GM19463 (cell line): ENCODE results near the gene SLC35C1.
"Not testable (repeated sequence)": the region's sequence is repeated elsewhere in the genome, so short reads cannot be mapped to it uniquely, and the experiment has no call there.

Experiments used
- ATAC-seq: cut with Tn5 transposase; IDR thresholded peaks from one replicate; pipeline ENCODE4 v1.9.1; 2021; ENCODE audit warnings: mild to moderate bottlenecking, moderate library complexity; ENCODE audit not compliant: unreplicated experiment

Gene SLC35C1

DNA sequence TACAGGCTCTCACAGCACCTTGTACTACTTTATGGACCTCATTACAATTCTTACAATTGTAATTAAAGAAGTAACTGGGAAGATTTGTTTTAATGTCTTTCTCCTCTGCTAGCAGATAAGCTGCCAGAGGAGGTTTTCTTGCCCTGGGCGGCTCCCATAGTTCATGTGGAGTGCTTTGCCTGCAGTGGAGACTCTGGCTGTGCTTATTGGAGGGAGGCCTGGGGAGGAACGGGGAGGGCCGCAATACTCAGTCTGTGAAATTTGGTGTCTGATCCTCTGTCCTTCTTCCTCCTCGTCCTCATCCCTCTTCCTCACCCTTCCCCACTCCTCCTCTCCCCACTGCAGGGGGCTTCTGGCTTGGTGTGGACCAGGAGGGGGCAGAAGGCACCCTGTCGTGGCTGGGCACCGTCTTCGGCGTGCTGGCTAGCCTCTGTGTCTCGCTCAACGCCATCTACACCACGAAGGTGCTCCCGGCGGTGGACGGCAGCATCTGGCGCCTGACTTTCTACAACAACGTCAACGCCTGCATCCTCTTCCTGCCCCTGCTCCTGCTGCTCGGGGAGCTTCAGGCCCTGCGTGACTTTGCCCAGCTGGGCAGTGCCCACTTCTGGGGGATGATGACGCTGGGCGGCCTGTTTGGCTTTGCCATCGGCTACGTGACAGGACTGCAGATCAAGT is 5.6 kb downstream of the SLC35C1 start:
- no peak for ATAC-seq

DNA sequence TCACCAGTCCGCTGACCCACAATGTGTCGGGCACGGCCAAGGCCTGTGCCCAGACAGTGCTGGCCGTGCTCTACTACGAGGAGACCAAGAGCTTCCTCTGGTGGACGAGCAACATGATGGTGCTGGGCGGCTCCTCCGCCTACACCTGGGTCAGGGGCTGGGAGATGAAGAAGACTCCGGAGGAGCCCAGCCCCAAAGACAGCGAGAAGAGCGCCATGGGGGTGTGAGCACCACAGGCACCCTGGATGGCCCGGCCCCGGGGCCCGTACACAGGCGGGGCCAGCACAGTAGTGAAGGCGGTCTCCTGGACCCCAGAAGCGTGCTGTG is 6.1 kb downstream of the SLC35C1 start:
- ATAC-seq: no peak

DNA sequence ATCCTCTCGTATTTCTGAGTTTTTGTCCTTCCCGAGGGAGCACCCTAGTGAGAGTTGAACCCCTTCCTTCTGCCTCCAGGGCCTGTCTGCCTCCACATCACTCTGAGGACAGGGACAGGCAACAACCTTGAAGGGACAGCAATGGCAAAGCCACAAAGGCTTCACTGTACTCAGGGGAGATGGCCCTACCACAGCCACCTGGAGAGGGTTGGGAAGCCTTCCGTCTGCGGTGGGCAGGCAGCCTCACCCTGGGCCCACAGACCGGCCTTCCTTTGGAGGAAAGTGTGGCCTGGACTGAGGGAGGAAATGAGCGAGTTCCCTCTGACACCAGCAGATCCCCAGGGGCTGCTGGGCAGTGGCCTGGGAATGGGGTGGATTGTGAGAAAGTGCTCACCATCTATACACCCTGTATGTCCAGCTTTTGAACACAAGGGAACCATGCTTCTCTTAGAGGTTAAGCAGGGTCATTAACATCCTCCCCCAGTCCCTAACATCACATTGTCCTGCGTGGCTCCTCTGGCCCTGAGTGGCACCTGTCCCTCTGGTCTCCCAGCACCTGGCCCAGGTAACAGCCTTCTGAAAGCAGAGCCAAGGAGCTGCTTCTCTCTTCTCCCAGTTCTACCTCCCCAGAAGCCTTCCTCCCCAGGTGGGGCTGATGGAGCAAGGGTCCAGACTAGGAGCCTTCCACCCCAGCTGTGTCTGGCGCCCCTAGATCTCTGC is 6.8 kb downstream of the SLC35C1 start:
- no peak for ATAC-seq

DNA sequence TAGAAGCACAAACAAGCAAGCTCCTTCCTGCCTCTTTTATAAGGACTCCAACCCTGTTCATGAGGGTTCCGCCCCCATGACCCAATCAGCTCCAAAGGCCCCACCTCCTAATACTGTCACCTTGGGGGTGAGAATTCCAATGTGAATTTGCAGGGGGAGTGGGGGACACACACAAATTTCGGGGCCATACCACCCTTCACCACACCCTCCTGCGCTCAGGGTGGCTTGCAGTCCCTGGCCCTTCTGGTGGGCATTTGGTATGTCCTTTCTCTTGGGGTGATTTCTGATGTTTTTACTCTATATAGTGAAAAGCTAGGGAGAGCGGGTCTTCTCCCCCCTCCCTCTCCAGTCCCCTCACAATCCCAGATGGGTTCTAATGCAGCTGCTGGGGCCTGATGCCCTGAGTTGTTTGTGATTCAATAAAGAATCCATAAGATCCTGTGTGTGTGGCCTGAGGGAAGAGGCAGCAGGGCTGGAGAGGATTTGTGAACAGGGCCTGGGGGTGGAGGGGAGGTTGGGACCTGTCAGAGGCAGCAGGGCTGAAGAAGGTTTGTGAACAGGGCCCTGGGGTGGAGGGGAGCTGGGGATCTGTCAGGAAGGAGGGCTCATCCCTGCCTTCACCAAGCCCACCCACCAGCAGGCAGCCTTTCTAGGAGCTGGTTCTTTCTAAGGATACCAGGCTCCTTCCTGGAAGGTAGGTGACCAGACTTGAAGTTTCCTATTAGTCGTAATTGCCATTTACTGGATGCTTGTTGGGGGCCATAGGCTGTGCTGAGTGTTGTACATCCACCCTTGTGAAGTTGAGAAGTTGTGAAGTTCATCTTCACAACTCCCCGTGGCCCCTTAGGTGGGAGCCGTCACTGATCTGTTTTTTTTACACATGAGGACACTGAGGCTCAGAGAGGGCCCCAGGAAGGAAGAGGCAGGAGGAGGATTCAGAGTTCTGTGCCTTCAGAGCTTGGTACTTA is 7.9 kb downstream of the SLC35C1 start:
- no peak for ATAC-seq

DNA sequence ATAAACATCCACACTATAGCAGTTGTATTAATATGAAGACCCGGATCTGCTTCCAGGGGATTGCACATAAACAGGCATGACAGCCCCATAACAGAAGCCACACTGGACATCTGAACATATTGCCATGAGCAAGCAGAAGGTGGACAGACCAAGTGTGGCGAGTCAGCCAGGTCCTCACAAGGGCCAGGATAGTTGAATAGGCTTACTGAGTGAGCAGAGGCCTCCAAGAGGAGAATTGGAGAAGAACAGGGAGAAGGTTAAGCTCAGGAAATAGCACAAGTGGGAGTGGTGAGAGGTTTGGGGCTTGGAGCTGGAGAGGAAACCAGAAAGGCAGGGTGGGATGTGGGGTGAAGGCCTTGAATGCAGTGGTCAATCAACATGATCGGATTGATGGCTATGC is 10.8 kb downstream of the SLC35C1 start:
- no peak for ATAC-seq

DNA sequence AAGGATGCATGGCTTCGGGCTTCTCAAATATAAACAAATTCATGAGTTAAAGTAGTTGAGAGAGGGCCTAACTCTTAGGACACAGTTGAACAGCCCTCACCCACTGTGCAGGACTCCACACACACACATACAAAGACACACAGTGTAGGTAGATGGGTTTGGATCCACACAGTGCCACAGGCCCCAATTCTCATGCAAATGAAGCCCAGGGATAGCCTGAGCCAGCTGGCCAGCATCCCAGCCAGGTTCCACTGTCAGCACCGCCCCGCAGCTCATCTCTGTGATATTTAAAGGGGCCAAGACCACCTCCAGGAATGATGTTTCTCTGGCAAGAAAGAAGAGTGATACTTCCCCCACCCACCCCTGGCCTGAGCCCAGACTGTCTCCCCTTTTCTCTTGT is 11.7 kb downstream of the SLC35C1 start:
- no peak for ATAC-seq

DNA sequence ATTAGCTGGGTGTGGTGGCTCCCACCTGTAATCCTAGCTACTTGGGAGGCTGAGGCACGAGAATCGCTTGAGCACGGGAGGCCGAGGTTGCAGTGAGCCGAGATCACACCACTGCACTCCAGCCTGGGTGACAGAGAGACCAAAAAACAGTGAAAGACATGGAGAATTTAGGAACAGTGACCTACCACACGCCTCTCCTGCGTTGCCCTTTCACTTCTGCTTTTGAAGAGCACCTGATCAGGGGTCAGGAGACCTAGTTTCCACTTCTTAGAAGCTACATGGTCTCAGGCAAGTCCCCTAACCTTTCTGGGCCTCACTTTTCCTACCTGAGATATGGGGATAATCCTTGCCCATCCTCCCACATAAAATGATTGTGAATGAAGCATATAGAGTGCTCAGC is 12.2 kb downstream of the SLC35C1 start:
- peak; percentile 90 for ATAC-seq

DNA sequence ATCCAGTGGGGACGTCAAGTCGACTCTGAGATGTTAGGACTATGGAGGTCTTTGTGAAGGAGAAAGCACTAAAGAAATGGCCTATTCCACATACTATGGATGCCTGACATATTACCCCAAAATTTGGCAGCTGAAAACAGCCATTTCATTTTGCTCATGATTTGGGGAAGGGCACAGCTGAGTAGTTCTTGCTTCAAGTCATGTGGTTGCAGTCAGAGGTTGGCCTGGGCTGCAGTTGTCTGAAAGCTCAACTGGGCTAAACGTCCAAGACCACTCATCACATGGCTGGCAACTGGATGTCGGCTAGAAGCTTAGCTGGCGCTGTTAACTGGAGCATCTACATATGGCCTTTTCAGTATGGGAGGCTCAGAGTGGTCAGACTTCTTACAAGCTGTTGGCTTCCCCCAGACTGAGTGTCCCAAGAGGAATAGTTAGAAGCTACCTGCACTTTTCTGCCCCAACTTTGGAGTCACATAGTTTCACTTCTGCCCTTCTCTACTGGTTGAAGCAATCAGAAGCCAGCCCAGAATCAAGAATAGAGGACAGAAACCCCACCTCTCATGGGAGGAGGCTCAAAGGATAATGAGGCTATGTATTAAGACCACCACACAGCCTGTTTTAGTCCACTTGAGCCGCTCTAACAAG is 14.1 kb downstream of the SLC35C1 start:
- no peak for ATAC-seq

DNA sequence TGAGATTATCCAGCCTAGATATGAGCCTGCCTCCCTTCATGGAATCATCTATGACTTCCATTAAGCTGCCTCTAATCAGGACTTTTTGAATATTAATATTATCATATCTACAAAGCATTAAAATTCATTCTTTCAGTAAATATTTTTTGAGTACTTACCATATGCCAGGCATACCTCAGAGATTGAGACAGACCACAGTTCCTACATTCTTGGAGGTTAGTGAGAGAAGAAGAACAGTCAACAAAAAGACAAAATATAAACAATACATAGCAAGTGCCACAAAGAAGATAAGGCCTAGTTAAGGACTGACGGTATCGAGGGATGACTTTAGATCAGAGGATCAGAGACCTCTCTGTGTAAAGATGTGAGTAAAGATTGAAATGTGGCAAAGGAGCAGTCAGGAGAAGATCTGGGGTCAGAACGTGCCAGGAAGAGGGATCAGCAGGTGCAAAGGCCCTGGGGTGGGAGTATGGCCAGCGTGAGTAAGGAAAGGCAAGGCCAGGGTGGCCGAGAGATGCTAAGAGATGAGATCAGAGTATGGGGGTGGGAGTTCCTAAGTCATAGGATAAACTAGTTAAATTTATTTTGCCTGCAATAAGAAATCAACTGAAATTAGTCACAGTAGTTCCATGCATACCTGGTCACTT is 15.4 kb downstream of the SLC35C1 start:
- no peak for ATAC-seq

DNA sequence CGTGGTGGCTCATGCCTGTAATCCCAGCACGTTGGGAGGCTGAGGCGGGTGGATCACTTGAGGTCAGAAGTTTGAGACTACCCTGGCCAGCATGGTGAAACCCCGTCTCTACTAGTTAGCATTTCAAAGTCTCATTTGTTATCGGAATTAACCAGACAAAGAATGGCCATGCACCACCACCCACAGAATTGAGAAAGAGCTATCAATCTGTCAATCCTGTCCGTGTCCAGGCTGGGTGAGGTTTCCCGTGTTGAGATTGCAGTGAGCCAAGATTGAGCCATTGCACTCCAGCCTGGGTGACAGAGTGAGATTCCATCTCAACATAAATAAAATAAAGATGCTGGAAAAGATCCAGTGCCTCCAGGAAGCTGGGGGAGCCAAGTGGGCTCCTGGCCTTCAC is 21.5 kb downstream of the SLC35C1 start:
- ATAC-seq: not testable (repeated sequence)

DNA sequence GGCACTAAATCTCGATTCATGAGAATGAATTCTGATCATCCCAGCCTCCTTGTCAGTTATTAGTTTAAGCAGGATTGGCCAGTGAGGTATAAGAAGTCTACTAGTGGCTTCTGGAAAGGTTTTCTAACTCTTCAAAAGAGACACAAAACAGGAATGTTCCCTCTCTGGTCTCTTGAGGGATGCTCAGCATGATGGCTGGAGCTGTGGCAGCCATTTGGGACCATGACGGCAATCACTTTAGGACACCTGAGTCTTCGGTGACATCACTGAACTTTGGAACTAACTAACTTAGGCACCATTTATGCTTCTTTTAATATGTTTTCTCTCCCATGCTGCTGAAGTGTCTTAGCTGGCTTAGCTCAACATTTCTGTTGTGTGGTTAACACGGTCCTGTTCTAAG is 22.2 kb downstream of the SLC35C1 start:
- ATAC-seq: no peak

DNA sequence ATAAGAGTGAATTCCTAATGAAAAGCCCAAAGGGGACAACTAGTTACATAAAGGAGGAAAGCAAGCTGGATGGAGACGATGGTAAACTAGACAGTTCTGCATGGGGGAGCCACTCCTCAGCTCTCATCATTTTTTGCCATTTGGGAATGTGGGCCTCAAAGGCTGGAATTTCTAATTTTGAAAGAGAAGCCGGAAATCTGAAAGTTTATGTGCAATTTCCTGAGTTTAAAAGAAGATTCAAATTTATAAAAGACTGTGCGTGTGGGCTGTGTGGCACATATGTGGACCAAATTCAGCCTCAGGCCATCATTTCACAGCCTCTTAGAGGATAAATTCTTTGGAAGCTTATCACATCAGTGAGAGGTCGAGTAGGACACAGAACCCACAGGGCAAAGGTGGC is 24.0 kb downstream of the SLC35C1 start:
- ATAC-seq: no peak

DNA sequence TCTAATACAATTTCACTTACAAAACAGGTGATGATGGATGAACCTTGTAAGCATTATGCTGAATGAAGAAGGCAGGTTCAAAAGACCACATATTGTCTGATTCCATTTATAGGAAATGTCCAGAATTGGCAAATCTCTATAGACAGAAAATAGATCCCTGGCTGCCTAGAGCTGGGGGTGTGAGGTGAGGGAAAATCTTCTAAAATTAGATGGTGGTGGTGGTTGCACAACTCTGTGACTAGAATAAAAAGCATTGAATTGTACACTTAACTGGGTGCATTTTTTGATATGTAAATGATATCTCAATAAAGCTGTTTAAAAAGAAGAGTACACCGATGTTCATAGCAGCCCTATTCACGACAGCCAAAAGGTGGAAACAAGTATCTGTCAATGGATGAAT is 25.6 kb downstream of the SLC35C1 start:
- no peak for ATAC-seq

DNA sequence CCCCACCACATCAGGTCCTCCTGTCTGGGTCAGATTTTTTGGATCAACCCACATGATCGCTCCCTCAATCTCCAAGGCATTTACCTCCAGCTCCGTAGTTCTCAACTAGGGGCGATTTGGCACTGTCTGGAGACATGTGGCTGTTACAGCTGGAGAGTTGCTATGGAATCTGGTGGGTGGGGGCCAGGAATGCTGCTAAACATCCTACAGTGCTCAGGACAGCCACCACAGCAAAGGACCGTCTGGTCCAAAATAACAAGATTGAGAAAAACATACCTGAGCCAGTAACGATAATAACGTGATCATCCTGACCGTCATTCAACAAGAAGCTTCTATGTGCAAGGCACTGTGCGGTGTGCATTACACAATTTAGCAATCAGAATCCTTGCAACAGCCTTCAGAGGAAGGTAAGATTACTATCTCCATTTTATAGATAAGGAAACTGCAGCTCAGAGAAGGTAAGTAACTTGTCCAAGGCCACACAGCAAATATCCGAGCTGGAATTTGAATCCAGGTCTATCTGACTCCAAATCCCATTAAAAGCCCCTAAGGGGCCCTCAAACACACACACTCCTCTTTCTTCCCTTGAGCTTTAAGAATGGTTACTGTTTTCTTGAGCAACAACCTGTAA is 28.0 kb downstream of the SLC35C1 start:
- ATAC-seq: no peak

DNA sequence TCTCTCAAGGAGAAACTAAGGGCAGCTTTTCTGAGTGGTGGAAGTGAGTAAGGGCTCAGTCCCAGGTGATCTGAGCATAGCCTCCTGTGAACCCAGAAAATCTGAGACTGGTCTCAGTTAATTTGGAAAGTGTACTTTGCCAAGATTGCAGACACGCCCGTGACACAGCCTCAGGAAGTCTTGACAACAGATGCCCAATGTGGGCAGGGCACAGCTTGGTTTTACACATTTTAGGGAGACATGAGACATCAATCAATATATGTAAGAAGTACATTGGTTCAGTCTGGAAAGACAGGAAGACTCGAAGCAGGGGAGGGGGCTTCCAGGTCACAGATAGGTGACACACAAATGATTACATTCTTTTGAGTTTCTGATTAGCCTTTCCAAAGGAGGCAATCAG is 28.8 kb downstream of the SLC35C1 start:
- ATAC-seq: no peak

DNA sequence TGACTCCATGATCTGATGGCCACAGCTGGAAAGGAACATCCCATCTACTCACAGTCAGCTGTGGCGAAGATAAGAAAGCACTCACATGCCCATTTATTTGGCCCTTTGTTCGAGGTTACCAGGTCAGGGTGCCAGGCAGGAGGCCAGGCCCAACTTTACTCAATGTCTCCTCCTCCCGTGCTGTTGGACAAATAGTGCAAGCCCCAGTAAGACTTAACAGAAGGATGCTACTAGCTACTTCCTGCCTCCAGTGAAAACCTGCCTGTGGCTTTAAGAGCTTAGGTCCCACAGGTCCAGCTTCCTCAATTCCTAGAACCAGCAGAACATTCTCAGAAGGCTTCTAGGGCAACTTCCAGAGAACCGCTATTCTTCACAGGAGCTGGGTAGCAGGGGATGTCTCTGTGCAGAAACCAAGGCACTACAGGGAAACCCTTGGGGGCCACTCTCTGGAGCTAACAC is 29.4 kb downstream of the SLC35C1 start:
- no peak for ATAC-seq

DNA sequence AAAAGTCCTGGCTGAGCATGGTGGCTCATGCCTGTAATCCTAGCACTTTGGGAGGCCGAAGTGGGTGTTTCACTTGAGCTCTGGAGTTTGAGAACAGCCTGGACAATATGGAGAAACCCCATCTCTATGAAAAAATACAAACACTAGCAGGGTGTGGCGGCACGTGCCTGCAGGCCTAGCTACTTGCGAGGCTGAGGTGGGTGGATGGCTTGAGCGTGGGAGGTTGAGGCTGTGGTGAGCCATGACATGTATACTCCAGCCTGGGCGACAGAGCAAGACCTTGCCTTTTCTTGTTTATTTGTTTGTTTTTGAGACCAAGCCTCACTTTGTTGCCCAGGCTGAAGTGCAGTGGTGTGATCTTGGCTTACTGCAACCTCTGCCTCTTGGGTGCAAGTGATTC is 34.3 kb downstream of the SLC35C1 start:
- ATAC-seq: no peak

DNA sequence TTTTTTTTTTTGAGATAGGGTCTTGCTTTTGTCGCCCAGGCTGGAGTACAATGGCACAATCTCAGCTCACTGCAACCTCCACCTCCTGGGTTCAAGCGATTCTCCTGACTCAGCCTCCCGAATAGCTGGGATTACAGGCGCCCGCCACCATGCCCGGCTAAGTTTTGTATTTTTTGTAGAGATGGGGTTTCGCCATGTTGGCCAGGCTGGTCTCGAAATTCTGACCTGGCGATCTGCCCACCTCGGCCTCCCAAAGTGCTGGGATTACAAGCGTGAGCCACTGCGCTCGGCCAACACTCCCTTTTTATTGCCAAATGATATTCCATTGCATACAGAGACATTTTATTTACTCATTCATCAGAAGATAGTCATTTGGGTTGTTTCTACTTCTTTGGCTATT is 35.3 kb downstream of the SLC35C1 start:
- ATAC-seq: not testable (repeated sequence)

DNA sequence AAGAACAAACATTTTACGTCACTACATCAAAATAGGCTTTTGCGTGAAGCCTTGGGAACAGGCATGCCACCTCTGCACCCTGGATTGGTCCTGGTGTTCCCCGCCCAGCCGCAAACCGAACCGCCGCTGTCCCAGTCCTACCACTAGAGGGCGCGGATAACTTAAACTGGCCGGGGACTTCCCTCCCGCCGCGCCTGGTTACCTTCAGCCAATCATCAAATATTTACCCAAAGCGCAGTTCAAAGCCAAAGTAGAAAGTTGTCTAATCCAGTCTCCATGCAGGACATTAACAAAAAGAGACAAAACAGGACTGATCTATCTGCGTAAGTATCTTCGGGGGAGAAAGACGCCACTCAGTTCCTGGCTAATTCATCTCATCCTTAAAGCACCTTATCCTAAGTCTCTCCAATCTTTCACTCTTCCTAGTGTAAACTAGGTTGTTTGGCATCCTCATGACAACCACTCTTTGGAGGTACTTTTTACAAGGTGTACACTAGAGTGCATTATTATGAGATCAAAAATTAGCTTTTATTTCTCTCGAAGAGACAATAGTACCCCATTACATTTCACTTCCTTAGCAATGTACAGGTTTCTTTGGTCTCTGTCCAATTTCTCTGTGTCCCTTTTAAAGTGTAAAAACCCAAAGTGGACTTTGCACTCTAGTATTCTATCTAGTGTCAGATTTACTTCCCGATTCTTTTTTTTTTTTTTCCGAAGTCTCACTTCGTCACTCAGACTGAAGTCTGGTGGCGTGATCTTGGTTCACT is 38.4 kb downstream of the SLC35C1 start:
- ATAC-seq: no peak
